Upper lobe of left lung (tissue), 4 donors: ENCODE results near the gene MUS81.

Experiments used
- EP300 ChIP-seq, 4 donors: sonication (generic); formaldehyde crosslinking; IDR thresholded peaks; one replicate each; pipeline ENCODE4 v1.5.1; 2017; ENCODE audit warnings: antibody characterized with exemption in 4 of 4, control low read depth in 2 of 4
- POLR2A ChIP-seq, 4 donors: fragments of 450-650 bp; IDR thresholded peaks; one replicate each; pipeline ENCODE4 v1.5.1; 2016 to 2017; ENCODE audit warnings: antibody characterized with exemption in 4 of 4, mild to moderate bottlenecking in 2 of 4
- POLR2AphosphoS5 ChIP-seq, 2 donors: sonication (generic); formaldehyde crosslinking; IDR thresholded peaks; one replicate each; pipeline ENCODE4 v1.5.1; 2017; ENCODE audit warnings: antibody characterized with exemption in 2 of 2
- TF ChIP-seq, protein P1 (sequence below), 6 experiments: fragments of 450-650 bp in 4 of 6; fragments of 200-600 bp in 2 of 6; sonication (generic) in 2 of 6; IDR thresholded peaks; one replicate each; pipeline ENCODE4 v1.5.1; 2016 to 2019; ENCODE audit warnings: antibody characterized with exemption in 6 of 6

DNA sequence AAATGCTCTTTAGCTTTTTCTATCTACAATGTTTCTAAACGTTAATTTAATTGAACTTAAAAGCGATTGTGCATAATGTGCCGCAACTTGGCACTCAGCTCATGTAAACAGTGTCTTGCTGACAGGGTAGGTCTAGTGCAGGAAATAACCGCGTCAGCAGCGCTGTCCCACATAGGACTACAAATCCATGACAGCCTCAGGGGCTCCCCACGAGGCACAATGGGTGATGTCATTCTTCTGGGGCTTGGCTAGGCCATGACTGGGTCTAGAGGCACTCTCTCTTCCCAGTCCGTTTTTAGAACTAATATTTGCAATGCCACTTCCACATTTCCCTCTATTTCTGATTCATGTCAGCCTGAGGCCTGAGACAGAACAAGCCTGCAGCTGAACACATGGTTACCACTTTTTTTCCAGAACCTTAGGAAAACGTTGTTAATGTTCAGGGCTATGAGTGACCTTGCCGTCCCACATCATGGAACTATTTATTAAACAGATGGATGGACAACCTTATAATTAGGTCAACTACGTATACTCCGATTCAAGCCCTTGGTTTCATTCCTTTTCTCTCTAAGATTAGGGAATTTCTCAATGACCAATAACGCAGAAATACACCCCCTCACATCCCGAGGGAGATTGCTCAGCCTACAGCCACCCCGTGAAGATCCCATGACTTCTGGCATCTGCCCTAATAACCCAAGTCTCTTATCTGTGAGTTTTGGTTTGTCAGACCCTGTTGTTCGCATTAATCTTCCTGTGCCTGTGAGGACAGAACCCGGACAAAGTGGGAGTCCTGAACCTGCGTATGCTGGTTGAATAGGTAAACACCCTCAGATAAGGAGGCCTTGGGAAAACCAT, 45.9 kb upstream of the MUS81 start:
- TF ChIP-seq, protein P1, sequence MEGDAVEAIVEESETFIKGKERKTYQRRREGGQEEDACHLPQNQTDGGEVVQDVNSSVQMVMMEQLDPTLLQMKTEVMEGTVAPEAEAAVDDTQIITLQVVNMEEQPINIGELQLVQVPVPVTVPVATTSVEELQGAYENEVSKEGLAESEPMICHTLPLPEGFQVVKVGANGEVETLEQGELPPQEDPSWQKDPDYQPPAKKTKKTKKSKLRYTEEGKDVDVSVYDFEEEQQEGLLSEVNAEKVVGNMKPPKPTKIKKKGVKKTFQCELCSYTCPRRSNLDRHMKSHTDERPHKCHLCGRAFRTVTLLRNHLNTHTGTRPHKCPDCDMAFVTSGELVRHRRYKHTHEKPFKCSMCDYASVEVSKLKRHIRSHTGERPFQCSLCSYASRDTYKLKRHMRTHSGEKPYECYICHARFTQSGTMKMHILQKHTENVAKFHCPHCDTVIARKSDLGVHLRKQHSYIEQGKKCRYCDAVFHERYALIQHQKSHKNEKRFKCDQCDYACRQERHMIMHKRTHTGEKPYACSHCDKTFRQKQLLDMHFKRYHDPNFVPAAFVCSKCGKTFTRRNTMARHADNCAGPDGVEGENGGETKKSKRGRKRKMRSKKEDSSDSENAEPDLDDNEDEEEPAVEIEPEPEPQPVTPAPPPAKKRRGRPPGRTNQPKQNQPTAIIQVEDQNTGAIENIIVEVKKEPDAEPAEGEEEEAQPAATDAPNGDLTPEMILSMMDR (IDR thresholded peaks at IDR 0.05): no peak
- peak in 1 of 4 donors; percentile 14 for TF ChIP-seq POLR2A (IDR thresholded peaks at IDR 0.05)
- peak in 1 of 2 donors; percentile 51 for TF ChIP-seq POLR2AphosphoS5 (IDR thresholded peaks at IDR 0.05)
- peak in 1 of 4 donors; percentile 86 for TF ChIP-seq EP300 (IDR thresholded peaks at IDR 0.05)
